H1 (cell line): Measurements from ENCODE around the gene TIMM29. TPM values are rescaled to one million over a fixed set of nuclear protein-coding genes. Genes with fewer than 3 reads are reported as not detected.

Experiments used
- CTCF ChIA-PET: fragments of 300-600 bp; sonication (Branson Sonifier 250); formaldehyde crosslinking; loops from one replicate; lab custom pipeline; 2021; ENCODE audit not compliant: partially characterized antibody; lab: Charles Lee
- POLR2A ChIA-PET: fragments of 300-600 bp; sonication (Branson Sonifier 250); formaldehyde crosslinking; loops from one replicate; lab custom pipeline; 2021; ENCODE audit warnings: inconsistent platforms; ENCODE audit not compliant: partially characterized antibody; lab: Charles Lee
- DNase-seq, 2 experiments: peaks; one replicate each; pipeline versions ENCODE4 v3.0.0 to v3.0.0-alpha.2; 2010 to 2022; ENCODE audit warnings: low spot score in 2 of 2, low read depth in 1 of 2, mixed read lengths in 1 of 2
- FAIRE-seq: peaks from 2 replicates; lab custom pipeline; 2011; peaks lifted over from hg19 to GRCh38; lab: Jason Lieb, UNC
- H2AFZ ChIP-seq: 2 replicates; pipeline ENCODE4 v1.8.1; 2012; ENCODE audit warnings: low read length, inconsistent platforms
- H2AK5ac ChIP-seq: 2 replicates; pipeline ENCODE4 v1.6.1; 2013; ENCODE audit warnings: low read depth, low read length
- H2BK120ac ChIP-seq: replicated peaks from 2 replicates; pipeline ENCODE3; 2013; ENCODE audit warnings: low read depth, low read length, inconsistent platforms
- H2BK12ac ChIP-seq: 2 replicates; pipeline ENCODE4 v1.6.1; 2013; ENCODE audit warnings: low read depth, low read length
- H2BK15ac ChIP-seq: 2 replicates; pipeline ENCODE4 v1.6.1; 2013; ENCODE audit warnings: low read length
- H2BK20ac ChIP-seq: 2 replicates; pipeline ENCODE4 v1.6.1; 2013; ENCODE audit warnings: low read length
- H2BK5ac ChIP-seq: 2 replicates; pipeline ENCODE4 v1.6.1; 2013; ENCODE audit warnings: low read depth, low read length
- H3K14ac ChIP-seq: 2 replicates; pipeline ENCODE4 v1.6.1; 2013; ENCODE audit warnings: inconsistent platforms; ENCODE audit not compliant: insufficient read length
- H3K18ac ChIP-seq: 2 replicates; pipeline ENCODE4 v1.6.1; 2013; ENCODE audit warnings: low read length; ENCODE audit errors: extremely low read depth
- H3K23ac ChIP-seq: 2 replicates; pipeline ENCODE4 v1.6.1; 2013; ENCODE audit warnings: inconsistent platforms; ENCODE audit not compliant: insufficient read length
- H3K23me2 ChIP-seq: 2 replicates; pipeline ENCODE4 v1.6.1; 2013; ENCODE audit warnings: low read depth, low read length
- H3K27ac ChIP-seq: 2 replicates; pipeline ENCODE4 v1.6.1; 2011; ENCODE audit warnings: low read depth, low read length, inconsistent platforms
- H3K27me3 ChIP-seq, 4 experiments: replicated peaks in 1 of 4; 1 replicate in 1 of 4; 2 replicates in 3 of 4; pipeline versions ENCODE4 v1.6.1 to v1.8.1; 2011 to 2013; ENCODE audit warnings: low read length in 3 of 4, mild to moderate bottlenecking in 3 of 4, inconsistent platforms in 2 of 4, mixed read lengths in 2 of 4, moderate library complexity in 1 of 4; ENCODE audit not compliant: control insufficient read depth in 3 of 4, insufficient read depth in 3 of 4; ENCODE audit errors: extremely low read depth in 1 of 4
- H3K36me3 ChIP-seq, 4 experiments: 2 replicates each; pipeline versions ENCODE4 v1.6.1 to v1.8.1; 2011 to 2013; ENCODE audit warnings: mild to moderate bottlenecking in 4 of 4, low read length in 3 of 4, moderate library complexity in 2 of 4, control low read depth in 1 of 4, inconsistent platforms in 1 of 4; ENCODE audit not compliant: insufficient read depth in 4 of 4, control insufficient read depth in 2 of 4
- H3K4ac ChIP-seq: replicated peaks from 2 replicates; pipeline ENCODE3; 2013; ENCODE audit warnings: low read length, low read depth, mixed read lengths, inconsistent platforms; ENCODE audit not compliant: insufficient read length
- H3K4me1 ChIP-seq, 4 experiments: replicated peaks in 1 of 4; 1 replicate in 1 of 4; 2 replicates in 3 of 4; pipeline versions ENCODE4 v1.6.1 to v1.8.1; 2011 to 2013; ENCODE audit warnings: low read length in 3 of 4, inconsistent platforms in 2 of 4, mixed read lengths in 1 of 4; ENCODE audit not compliant: insufficient read depth in 4 of 4, control insufficient read depth in 3 of 4
- H3K4me2 ChIP-seq, 2 experiments: 2 replicates each; pipeline versions ENCODE4 v1.6.1 to v1.8.1; 2011 to 2013; ENCODE audit warnings: low read depth in 2 of 2, low read length in 2 of 2, control low read depth in 1 of 2, inconsistent platforms in 1 of 2, mild to moderate bottlenecking in 1 of 2; ENCODE audit not compliant: insufficient read depth in 1 of 2
- H3K4me3 ChIP-seq, 4 experiments: fragments of 200-600, 300-600 bp in 1 of 4; sonication (generic), shearing (Covaris generic), sonication (Bioruptor Twin) in 1 of 4; 2 replicates each; pipeline versions ENCODE4 v1.5.1 to v1.8.1; 2011 to 2016; ENCODE audit warnings: low read length in 4 of 4, low read depth in 3 of 4, control low read depth in 2 of 4, inconsistent platforms in 2 of 4, mild to moderate bottlenecking in 2 of 4, mixed read lengths in 1 of 4, moderate library complexity in 1 of 4; ENCODE audit not compliant: insufficient read depth in 2 of 4; ENCODE audit errors: extremely low read depth in 1 of 4
- H3K56ac ChIP-seq: replicated peaks from 2 replicates; pipeline ENCODE3; 2013; ENCODE audit warnings: low read depth, mild to moderate bottlenecking, mixed read lengths, low read length, inconsistent platforms; ENCODE audit not compliant: insufficient read length
- H3K79me1 ChIP-seq: 2 replicates; pipeline ENCODE4 v1.6.1; 2013; ENCODE audit warnings: low read depth, low read length, control low read depth
- H3K79me2 ChIP-seq, 2 experiments: 2 replicates each; pipeline versions ENCODE4 v1.6.1 to v1.8.1; 2012 to 2013; ENCODE audit warnings: low read length in 2 of 2, mild to moderate bottlenecking in 2 of 2, inconsistent platforms in 1 of 2; ENCODE audit not compliant: insufficient read depth in 2 of 2, control insufficient read depth in 1 of 2
- H3K9ac ChIP-seq, 4 experiments: replicated peaks in 1 of 4; 1 replicate in 1 of 4; 2 replicates in 3 of 4; pipeline versions ENCODE4 v1.6.1 to v1.8.1; 2011 to 2013; ENCODE audit warnings: low read depth in 3 of 4, low read length in 3 of 4, control low read depth in 2 of 4, mild to moderate bottlenecking in 2 of 4, moderate library complexity in 2 of 4, inconsistent platforms in 1 of 4; ENCODE audit errors: extremely low read depth in 1 of 4
- H3K9me3 ChIP-seq, 2 experiments: 2 replicates each; pipeline versions ENCODE4 v1.6.1 to v1.8.1; 2012 to 2013; ENCODE audit warnings: mild to moderate bottlenecking in 2 of 2, moderate library complexity in 2 of 2, control low read depth in 1 of 2, inconsistent platforms in 1 of 2, low read depth in 1 of 2, low read length in 1 of 2, mixed read lengths in 1 of 2; ENCODE audit not compliant: insufficient read depth in 2 of 2
- H4K20me1 ChIP-seq, 2 experiments: replicated peaks in 1 of 2; 2 replicates each; pipeline versions ENCODE3 to v1.8.1; 2011 to 2013; ENCODE audit warnings: inconsistent platforms in 2 of 2, low read length in 2 of 2, mild to moderate bottlenecking in 1 of 2; ENCODE audit not compliant: insufficient read depth in 2 of 2, control insufficient read depth in 1 of 2
- H4K5ac ChIP-seq: 2 replicates; pipeline ENCODE4 v1.6.1; 2013; ENCODE audit warnings: low read length, low read depth, mixed read lengths, inconsistent platforms; ENCODE audit not compliant: insufficient read length
- H4K8ac ChIP-seq: 2 replicates; pipeline ENCODE4 v1.8.0; 2013; ENCODE audit warnings: mild to moderate bottlenecking, moderate library complexity, low read length, inconsistent platforms; ENCODE audit not compliant: insufficient read depth; ENCODE audit errors: extremely low read depth
- H4K91ac ChIP-seq: replicated peaks from 2 replicates; pipeline ENCODE3; 2013; ENCODE audit warnings: low read length, mixed read lengths, inconsistent platforms; ENCODE audit not compliant: insufficient read length
- ASH2L ChIP-seq: fragments of 200-600, 300-600 bp; sonication (generic); IDR thresholded peaks from one replicate; pipeline ENCODE4 v1.7.1; 2017; ENCODE audit warnings: low read length
- BRCA1 ChIP-seq: IDR thresholded peaks from 2 replicates; pipeline ENCODE4 v1.6.1; 2012; ENCODE audit warnings: low read depth, low read length, improper control_type of control experiment
- CREB1 ChIP-seq: IDR thresholded peaks from 2 replicates; pipeline ENCODE4 v1.6.1; 2012; ENCODE audit warnings: inconsistent platforms
- HDAC6 ChIP-seq: IDR thresholded peaks from one replicate; pipeline ENCODE4 v1.7.1; 2012; ENCODE audit warnings: low read depth, mild to moderate bottlenecking, inconsistent platforms, low read length, moderate library complexity
- NANOG ChIP-seq: IDR thresholded peaks from 2 replicates; pipeline ENCODE4 v1.6.1; 2011; ENCODE audit warnings: low read length, low read depth, mild to moderate bottlenecking, inconsistent platforms; ENCODE audit not compliant: insufficient read depth, poor library complexity, severe bottlenecking
- POLR2A ChIP-seq, 2 experiments: IDR thresholded peaks; 1 replicate in 1 of 2; 2 replicates in 1 of 2; pipeline ENCODE4 v1.6.1; 2011; ENCODE audit warnings: low read depth in 2 of 2, low read length in 2 of 2, mild to moderate bottlenecking in 2 of 2; ENCODE audit errors: control extremely low read depth in 1 of 2
- RAD21 ChIP-seq, 2 experiments: IDR thresholded peaks in 1 of 2; conservative IDR thresholded peaks in 1 of 2; 2 replicates each; pipeline ENCODE4 v1.6.1; 2011; ENCODE audit warnings: low read depth in 2 of 2, low read length in 2 of 2, improper control_type of control experiment in 1 of 2, inconsistent platforms in 1 of 2, mild to moderate bottlenecking in 1 of 2, moderate library complexity in 1 of 2
- RBBP5 ChIP-seq: IDR thresholded peaks from 2 replicates; pipeline ENCODE4 v1.7.1; 2012; ENCODE audit warnings: low read depth, mild to moderate bottlenecking, inconsistent platforms, low read length, moderate library complexity, borderline replicate concordance
- RFX5 ChIP-seq: IDR thresholded peaks from 2 replicates; pipeline ENCODE4 v1.6.1; 2011; ENCODE audit warnings: low read depth, low read length, improper control_type of control experiment, borderline replicate concordance
- RNF2 ChIP-seq: fragments of 200-900, 300-1000 bp; sonication (generic); IDR thresholded peaks from 2 replicates; pipeline ENCODE4 v1.7.1; 2016; ENCODE audit warnings: borderline replicate concordance, low read depth, mild to moderate bottlenecking, antibody characterized with exemption, low read length; ENCODE audit not compliant: poor library complexity, severe bottlenecking; ENCODE audit errors: missing control alignments
- SIN3A ChIP-seq, 2 experiments: IDR thresholded peaks in 1 of 2; conservative IDR thresholded peaks in 1 of 2; 2 replicates each; pipeline ENCODE4 v1.6.1; 2011 to 2012; ENCODE audit warnings: low read length in 2 of 2, improper control_type of control experiment in 1 of 2, low read depth in 1 of 2, mild to moderate bottlenecking in 1 of 2
- SP4 ChIP-seq: IDR thresholded peaks from 2 replicates; pipeline ENCODE4 v1.6.1; 2012; ENCODE audit warnings: low read length, inconsistent platforms
- YY1 ChIP-seq: IDR thresholded peaks from 2 replicates; pipeline ENCODE4 v1.6.1; 2011; ENCODE audit warnings: low read depth, mild to moderate bottlenecking, low read length
- WGBS, 2 experiments: shearing (Covaris generic) in 1 of 2; methylation state at CpG; one replicate each; pipeline versions ENCODE4 v1.1.6 to v1.1.7; 2013 to 2015; ENCODE audit warnings: low lambda C conversion rate in 2 of 2, mixed read lengths in 2 of 2, inconsistent platforms in 1 of 2, low coverage in 1 of 2, missing lambda C conversion rate in 1 of 2; ENCODE audit not compliant: insufficient replicate concordance in 2 of 2, insufficient coverage in 1 of 2, insufficient read length in 1 of 2; ENCODE audit errors: extremely low coverage in 1 of 2, missing lambda C conversion rate in 1 of 2; 5-methylcytosine and 5-hydroxymethylcytosine counted together
- polyA plus RNA-seq, 7 experiments: library from polyadenylated mRNA; depleted of rRNA in 3 of 7; stranded (reverse) in 5 of 7; unstranded in 2 of 7; fragments of >200 nt in 5 of 7; fragments of 200-250 nt in 2 of 7; gene quantifications; 1 replicate in 5 of 7; 2 replicates in 1 of 7; 4 replicates in 1 of 7; pipeline versions ENCODE4 v1.2.1 to v1.2.3, GENCODE V29; 2011 to 2013; ENCODE audit warnings: missing spikeins in 2 of 7, mixed read lengths in 2 of 7
- total RNA-seq: library from RNA; stranded (reverse); fragmentation: NEBNext Ultra II Directional; extraction: Animal tissue kit (Norgen Biotek cat#: 25700); gene quantifications from 2 replicates; pipeline ENCODE4 v1.2.1, GENCODE V29; 2021

Gene TIMM29
- total and polyA plus RNA-seq, 2 of the 8 experiments (the other 6 are each of a cell fraction or from before 2014, with no cell fraction given) = 15.9 to 24.0 TPM

GRCh38 chr19:10921199-10921909 is 7.3 kb upstream of the TIMM29 start:
- no peak overlapping the region for H4K5ac ChIP-seq
- H2BK5ac ChIP-seq = no peak overlapping the region
- no peaks in the 10 kb centered on the region for H3K27me3 ChIP-seq
- H3K27ac ChIP-seq = no peak overlapping the region
- POLR2A ChIA-PET = interaction anchor here (1.0 to 1.9 kb wide), 6 partner anchors 10 to 51 kb away, joined by 3 to 5 read pairs (median 3); no protein-coding TSS in a partner anchor
- no peaks in the 10 kb centered on the region for H3K79me2 ChIP-seq
- CTCF ChIA-PET = interaction anchor here (1.0 to 1.6 kb wide), 4 partner anchors 12 to 36 kb away, joined by 3 read pairs; no protein-coding TSS in a partner anchor
- H2AK5ac ChIP-seq = no peak overlapping the region
- no peak overlapping the region for H4K8ac ChIP-seq
- H2BK20ac ChIP-seq = no peak overlapping the region
- FAIRE-seq (no peak), DNase-seq (no peak)
- no peaks in the 10 kb centered on the region for H3K23me2 ChIP-seq
- H3K4ac ChIP-seq = no peak overlapping the region
- WGBS, 2 experiments = 94% methylated on average over 38 of the region's 43 CpGs; no CpG with 5 or more reads in 1 of the 2 experiments
- H2BK120ac ChIP-seq = no peak overlapping the region
- no peak overlapping the region for H3K14ac ChIP-seq
- H3K56ac ChIP-seq = no peak overlapping the region
- no peak overlapping the region for H3K18ac ChIP-seq
- no peaks in the 10 kb centered on the region for H3K9me3 ChIP-seq
- H2BK12ac ChIP-seq = no peak overlapping the region
- H2BK15ac ChIP-seq = no peak overlapping the region
- H2AFZ ChIP-seq = no peak overlapping the region
- H3K9ac ChIP-seq = no peak overlapping the region
- peaks cover 4 to 51% (median 28%) of the 10 kb centered on the region in 4 experiments; a peak in 7 of 8 replicates for H3K36me3 ChIP-seq
- no peak overlapping the region for H3K4me3 ChIP-seq
- no peak overlapping the region for H3K4me2 ChIP-seq
- no peak overlapping the region for H3K23ac ChIP-seq
- H4K91ac ChIP-seq = no peak overlapping the region
- H3K4me1 ChIP-seq = no peaks in the 10 kb centered on the region
- no peaks in the 10 kb centered on the region for H3K79me1 ChIP-seq
- peaks cover 3 to 11% of the 10 kb centered on the region in 2 experiments for H4K20me1 ChIP-seq
- TF ChIP-seq RNF2 = no peak
- TF ChIP-seq SIN3A (conservative IDR thresholded peaks at IDR 0.05 in 1 of 2, IDR thresholded peaks at IDR 0.05 in 1 of 2; ENCODE audit: low read depth in 1 of 2, low read length in 2 of 2) = no peak
- no peak for TF ChIP-seq RBBP5
- TF ChIP-seq NANOG = no peak
- TF ChIP-seq POLR2A (IDR thresholded peaks at IDR 0.05; ENCODE audit: control extremely low read depth in 1 of 2, low read depth in 2 of 2, low read length in 2 of 2) = no peak
- TF ChIP-seq BRCA1 = no peak
- TF ChIP-seq SP4 = no peak
- TF ChIP-seq ASH2L = no peak
- TF ChIP-seq YY1 = no peak
- no peak for TF ChIP-seq CREB1
- TF ChIP-seq RAD21 (IDR thresholded peaks at IDR 0.05 in 1 of 2, conservative IDR thresholded peaks at IDR 0.05 in 1 of 2; ENCODE audit: low read depth in 2 of 2, low read length in 2 of 2) = no peak
- TF ChIP-seq RFX5 = no peak
- TF ChIP-seq HDAC6 = no peak
